ENCODE data around the gene SH3TC1. TPM values are rescaled to one million over a fixed set of nuclear protein-coding genes. Genes with fewer than 3 reads are reported as not detected.

The SH3TC1 gene
- total RNA-seq, 2 experiments from 2014 or later, result 119 to 127 TPM

- CTCF ChIA-PET, result no interaction called here
- DNase-seq, result no peak
- intact Hi-C loops (cut with DNase I, micrococcal nuclease), result no loop called here
Measured at GRCh38 chr4:8289956-8290700, 91.0 kb downstream of the SH3TC1 start.

GRCh38 chr4:8290701-8290970 lies 91.5 kb downstream of the SH3TC1 start:
- Mint-ChIP-seq H3K27ac (no peak overlapping the region), H3K36me3 (ENCODE audit: low read depth) (no peaks in the 10 kb centered on the region), H3K4me1 (ENCODE audit: low read depth) (no peaks in the 10 kb centered on the region), H3K9me3 (no peaks in the 10 kb centered on the region), H3K27me3 (no peaks in the 10 kb centered on the region), H3K4me3 (no peak overlapping the region)
- POLR2A ChIA-PET, result no interaction called here
- DNase-seq (no peak), ATAC-seq (ENCODE audit: poor library complexity) (no peak)
- no peaks in the 10 kb centered on the region for H3K4me1 ChIP-seq (ENCODE audit: insufficient read depth, low read length)
- TF ChIP-seq CTCF (IDR thresholded peaks at IDR 0.05), result no peak
- H3K27me3 ChIP-seq (ENCODE audit: control insufficient read depth in 1 of 2, insufficient read depth in 2 of 2, low read length in 2 of 2), result no peaks in the 10 kb centered on the region
- no peak overlapping the region for H3K27ac ChIP-seq (ENCODE audit: low read depth in 1 of 2, low read length in 2 of 2)
- H3K9me3 ChIP-seq (ENCODE audit: control insufficient read depth in 1 of 2, insufficient read depth in 1 of 2, low read length in 2 of 2), result peaks cover 4% of the 10 kb centered on the region in 2 experiments
- intact Hi-C loops (cut with DNase I, micrococcal nuclease), result no loop called here
- CTCF ChIA-PET, result no interaction called here
- no peaks in the 10 kb centered on the region for H3K36me3 ChIP-seq (ENCODE audit: insufficient read depth, low read length)
- no peak overlapping the region for H3K4me3 ChIP-seq (ENCODE audit: low read length)

More at GRCh38 chr4:8289956-8290700, 91.0 kb downstream of the SH3TC1 start:
- H3K4me3 ChIP-seq (ENCODE audit: low read length), result no peak overlapping the region
- TF ChIP-seq CTCF (IDR thresholded peaks at IDR 0.05), result no peak
- Mint-ChIP-seq H3K27ac (no peak overlapping the region), H3K27me3 (no peaks in the 10 kb centered on the region), H3K36me3 (ENCODE audit: low read depth) (no peaks in the 10 kb centered on the region), H3K4me1 (ENCODE audit: low read depth) (no peaks in the 10 kb centered on the region), H3K9me3 (no peaks in the 10 kb centered on the region), H3K4me3 (no peak overlapping the region)
- H3K4me1 ChIP-seq (ENCODE audit: insufficient read depth, low read length), result no peaks in the 10 kb centered on the region
- H3K36me3 ChIP-seq (ENCODE audit: insufficient read depth, low read length), result no peaks in the 10 kb centered on the region
- POLR2A ChIA-PET, result no interaction called here
- no peaks in the 10 kb centered on the region for H3K27me3 ChIP-seq (ENCODE audit: control insufficient read depth in 1 of 2, insufficient read depth in 2 of 2, low read length in 2 of 2)
- peaks cover 4% of the 10 kb centered on the region in 2 experiments for H3K9me3 ChIP-seq (ENCODE audit: control insufficient read depth in 1 of 2, insufficient read depth in 1 of 2, low read length in 2 of 2)
- no peak for ATAC-seq (ENCODE audit: poor library complexity)
- H3K27ac ChIP-seq (ENCODE audit: low read depth in 1 of 2, low read length in 2 of 2), result no peak overlapping the region

Other genes with a start within 250 kb of the SH3TC1 start
- 1 to 10 TPM; 2.5 to 2.7 TPM for gene ABLIM2, start 40.5 kb upstream of the SH3TC1 start, total RNA-seq
- not detected for gene HTRA3, start 70.5 kb downstream of the SH3TC1 start, total RNA-seq
- 1 to 10 TPM; 4.9 to 6.1 TPM for gene ACOX3, start 241.4 kb downstream of the SH3TC1 start, total RNA-seq
- gene TRMT44, start 241.5 kb downstream of the SH3TC1 start, total RNA-seq, result 10 to 100 TPM; 25.6 to 29.2 TPM

Data from CD4-positive, alpha-beta T cell (primary cell).